Measurements from ENCODE around the gene ZNRF3. TPM values are rescaled to one million over a fixed set of nuclear protein-coding genes. Genes with fewer than 3 reads are reported as not detected.
A peak's percentile ranks its signal among the peaks of the same experiment; 100 is the strongest.

ZNRF3 gene
- total and polyA plus RNA-seq, 5 donors = 4.0 to 9.4 (median 8.4) TPM

DNA sequence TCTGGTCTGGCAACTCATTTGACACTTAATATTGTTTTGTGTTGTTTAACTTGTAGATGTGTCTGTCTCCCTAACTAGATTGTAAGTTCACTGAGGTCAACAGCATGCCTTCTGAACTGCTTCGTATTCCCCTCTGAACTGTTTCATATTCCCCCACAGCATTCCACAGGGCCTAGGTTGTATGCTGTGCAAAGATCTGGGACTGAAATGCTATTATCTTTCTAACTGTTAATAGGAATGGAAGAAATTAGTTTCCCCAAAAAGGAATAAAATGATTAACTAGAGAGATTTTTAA is 38.2 kb downstream of the ZNRF3 start:
- intact Hi-C loops (cut with DNase I) = no loop called here
- H3K27ac ChIP-seq (ENCODE audit: low read length) = no peak overlapping the region
- no peaks in the 10 kb centered on the region for H3K27me3 ChIP-seq (ENCODE audit: control insufficient read depth, insufficient read depth)
- no peaks in the 10 kb centered on the region for H3K9me3 ChIP-seq (ENCODE audit: control insufficient read depth, low read length)
- H3K4me3 ChIP-seq (ENCODE audit: low read length) = no peak overlapping the region
- peaks cover 7% of the 10 kb centered on the region for H3K4me1 ChIP-seq (ENCODE audit: control insufficient read depth, insufficient read depth, low read length)
- 64% methylated on average over 1 of the region's 1 CpG for WGBS
- ATAC-seq (no peak), DNase-seq (no peak)

DNA sequence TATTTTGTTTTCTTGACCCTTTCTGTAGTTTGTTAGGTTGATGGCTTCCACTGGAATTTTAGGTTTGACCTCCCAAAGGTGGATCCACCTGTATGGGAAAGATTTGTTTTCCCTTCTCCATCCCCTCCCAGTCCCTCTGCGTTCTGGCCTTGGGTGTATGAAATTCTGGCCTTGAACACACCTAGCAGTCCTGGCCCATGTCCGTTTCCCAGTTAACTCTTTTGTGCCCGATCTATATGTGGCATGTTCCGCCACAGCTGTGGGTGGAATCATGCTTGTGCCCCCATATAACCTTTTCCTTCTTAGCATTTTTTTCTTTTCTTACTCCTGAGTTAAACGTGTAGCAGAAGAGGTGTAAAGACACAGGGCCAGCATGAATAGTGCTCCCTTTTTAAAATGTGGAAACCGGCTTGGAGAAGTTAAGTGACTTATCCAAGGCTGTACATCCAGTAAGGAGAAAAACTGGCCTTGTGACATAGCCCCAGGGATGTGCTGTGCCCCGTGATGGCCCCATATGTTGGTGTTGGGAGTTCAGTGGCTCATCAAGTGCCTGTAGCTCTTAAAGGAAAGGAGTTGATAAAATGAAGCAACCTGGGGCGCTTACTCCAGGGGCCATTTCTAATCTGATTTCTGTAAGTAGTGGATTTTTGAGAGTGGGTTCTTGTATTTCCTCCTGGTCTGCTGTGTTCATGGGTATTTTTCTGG is 39.3 kb downstream of the ZNRF3 start:
- no peaks in the 10 kb centered on the region for H3K27me3 ChIP-seq (ENCODE audit: control insufficient read depth, insufficient read depth)
- DNase-seq (no peak), ATAC-seq (no peak)
- H3K9me3 ChIP-seq (ENCODE audit: control insufficient read depth, low read length) = no peaks in the 10 kb centered on the region
- H3K4me3 ChIP-seq (ENCODE audit: low read length) = no peak overlapping the region
- intact Hi-C loops (cut with DNase I) = no loop called here
- no peak overlapping the region for H3K27ac ChIP-seq (ENCODE audit: low read length)
- 70% methylated on average over 8 of the region's 8 CpGs for WGBS
- H3K4me1 ChIP-seq (ENCODE audit: control insufficient read depth, insufficient read depth, low read length) = peaks cover 5% of the 10 kb centered on the region

DNA sequence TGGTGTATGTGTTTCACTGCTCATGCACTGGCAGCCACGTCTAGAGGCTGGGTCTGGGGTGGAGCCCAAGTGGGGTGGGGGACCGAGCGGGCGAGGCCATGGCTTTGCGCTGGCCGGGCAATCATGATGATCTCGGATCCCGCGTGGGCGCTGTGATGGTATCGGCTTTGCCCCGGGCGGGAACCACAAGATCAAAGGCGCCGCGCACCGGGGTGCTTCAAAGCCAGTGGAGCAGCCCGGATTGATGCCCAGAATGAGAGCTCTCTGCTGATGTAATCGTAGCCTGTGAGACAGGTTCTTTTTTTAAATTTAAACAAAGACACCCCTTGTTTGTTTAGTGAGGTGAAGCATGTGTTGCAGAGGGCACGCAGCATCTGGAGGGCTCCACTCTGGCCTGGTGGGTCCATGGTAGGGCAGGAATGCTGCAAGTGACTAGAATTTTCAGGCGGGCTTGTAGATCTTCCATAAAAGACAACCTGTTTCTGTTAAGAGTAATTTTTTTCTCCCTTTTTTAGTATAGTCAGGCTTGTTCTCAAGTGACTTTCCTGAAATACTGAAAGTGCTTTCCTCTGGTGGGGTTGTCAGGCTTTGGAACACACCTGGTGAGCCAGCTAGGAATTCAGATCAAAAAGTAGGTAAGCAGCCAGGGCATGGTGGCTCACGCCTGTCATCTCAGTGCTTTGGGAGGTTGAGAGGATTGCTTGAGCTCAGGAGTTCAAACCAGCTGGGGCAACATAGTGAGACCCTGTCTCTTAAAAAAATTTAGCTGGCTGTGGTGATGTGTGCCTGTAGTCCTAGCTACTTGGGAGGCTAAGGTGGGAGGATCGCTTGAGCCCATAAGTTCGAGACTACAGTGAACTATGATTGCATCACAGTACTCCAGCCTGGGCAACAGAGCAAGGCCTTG is 40.7 kb downstream of the ZNRF3 start:
- no peak overlapping the region for H3K4me3 ChIP-seq (ENCODE audit: low read length)

DNA sequence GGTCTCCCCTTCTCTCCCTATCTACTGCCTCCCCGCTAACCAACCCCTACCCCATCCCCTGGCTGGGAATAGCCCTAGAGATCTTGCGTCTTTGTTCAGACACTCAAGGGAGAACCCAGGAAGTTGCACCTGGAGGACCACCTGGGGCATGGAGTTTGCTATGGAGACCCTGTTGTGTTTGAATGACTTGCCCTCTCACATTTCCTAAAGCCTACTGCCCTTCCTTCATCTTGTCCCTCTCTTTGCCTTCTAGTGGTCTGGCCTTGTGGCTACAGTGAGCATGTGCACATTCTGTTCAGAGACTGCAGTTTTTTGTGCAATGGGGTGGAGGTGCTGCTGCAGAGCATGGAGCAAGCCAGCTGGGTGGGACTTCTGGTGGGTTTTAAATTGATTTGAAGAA is 42.5 kb downstream of the ZNRF3 start:
- WGBS = 100% methylated on average over 2 of the region's 2 CpGs
- H3K9me3 ChIP-seq (ENCODE audit: control insufficient read depth, low read length) = no peaks in the 10 kb centered on the region

More for the DNA sequence above, 40.7 kb downstream of the ZNRF3 start:
- Histone ChIP-seq H3K4me1 (ENCODE audit: control insufficient read depth, insufficient read depth, low read length) (peaks cover 5% of the 10 kb centered on the region), H3K9me3 (ENCODE audit: control insufficient read depth, low read length) (no peaks in the 10 kb centered on the region), H3K27ac (ENCODE audit: low read length) (peak overlapping the region; percentile 16), H3K27me3 (ENCODE audit: control insufficient read depth, insufficient read depth) (no peaks in the 10 kb centered on the region)
- ATAC-seq (peak; percentile 41 to 56), DNase-seq (peak in 2 of 3 donors; percentile 23 to 63)
- 77% methylated on average over 24 of the region's 24 CpGs for WGBS
- intact Hi-C loops (cut with DNase I) = no loop called here

DNA sequence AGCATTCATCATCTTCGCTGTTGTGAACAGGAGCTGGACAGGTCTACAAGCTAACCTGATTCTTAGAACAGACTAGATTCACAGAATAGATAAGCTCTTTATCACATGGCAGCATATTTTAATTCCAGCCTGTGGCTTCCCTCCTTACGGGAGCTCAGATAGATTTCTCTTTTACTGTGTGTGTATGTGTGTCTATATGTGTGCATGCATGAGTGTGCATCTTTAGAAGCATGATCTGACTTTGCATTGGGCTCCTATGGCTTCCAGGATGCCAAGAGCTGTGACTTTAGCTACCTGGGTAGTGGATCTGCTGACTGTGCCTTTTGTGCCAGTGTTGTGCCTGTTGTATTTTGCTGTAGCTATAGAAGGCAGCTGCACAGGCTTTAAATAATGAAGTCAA is 44.3 kb downstream of the ZNRF3 start:
- intact Hi-C loops (cut with DNase I) = no loop called here
- Histone ChIP-seq H3K4me1 (ENCODE audit: control insufficient read depth, insufficient read depth, low read length) (peaks cover 12% of the 10 kb centered on the region), H3K27me3 (ENCODE audit: control insufficient read depth, insufficient read depth) (no peaks in the 10 kb centered on the region), H3K4me3 (ENCODE audit: low read length) (no peak overlapping the region), H3K27ac (ENCODE audit: low read length) (no peak overlapping the region), H3K9me3 (ENCODE audit: control insufficient read depth, low read length) (no peaks in the 10 kb centered on the region)
- ATAC-seq (no peak), DNase-seq (no peak)
- WGBS = 85% methylated on average over 2 of the region's 2 CpGs

More for the DNA sequence above, 42.5 kb downstream of the ZNRF3 start:
- H3K27me3 ChIP-seq (ENCODE audit: control insufficient read depth, insufficient read depth) = no peaks in the 10 kb centered on the region
- intact Hi-C loops (cut with DNase I) = no loop called here
- no peak overlapping the region for H3K4me3 ChIP-seq (ENCODE audit: low read length)
- DNase-seq = no peak
- H3K4me1 ChIP-seq (ENCODE audit: control insufficient read depth, insufficient read depth, low read length) = peaks cover 12% of the 10 kb centered on the region
- ATAC-seq = no peak
- no peak overlapping the region for H3K27ac ChIP-seq (ENCODE audit: low read length)

DNA sequence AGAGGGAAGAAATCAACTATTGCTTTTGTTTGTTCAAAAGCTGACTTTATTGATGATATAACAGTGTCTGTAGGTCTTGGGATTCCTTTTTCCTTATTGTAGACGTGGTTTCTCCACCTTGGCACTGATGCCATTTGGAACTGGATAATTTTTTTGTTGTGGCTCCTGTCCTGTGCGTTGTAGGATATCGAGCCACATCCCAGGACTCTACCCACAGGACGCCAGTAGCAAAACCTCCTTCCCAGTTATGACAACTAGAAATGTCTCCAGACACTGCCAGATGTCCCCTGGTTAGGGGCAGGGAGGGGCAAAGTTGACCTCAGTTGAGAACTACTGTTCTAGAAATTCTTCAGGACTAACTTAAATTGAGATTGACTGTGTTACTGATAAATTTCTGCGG is 45.8 kb downstream of the ZNRF3 start:
- H3K27ac ChIP-seq (ENCODE audit: low read length) = no peak overlapping the region
- no peaks in the 10 kb centered on the region for H3K27me3 ChIP-seq (ENCODE audit: control insufficient read depth, insufficient read depth)
- 75% methylated on average over 5 of the region's 5 CpGs for WGBS
- no peak overlapping the region for H3K4me3 ChIP-seq (ENCODE audit: low read length)
- peaks cover 12% of the 10 kb centered on the region for H3K4me1 ChIP-seq (ENCODE audit: control insufficient read depth, insufficient read depth, low read length)
- ATAC-seq = no peak
- intact Hi-C loops (cut with DNase I) = no loop called here
- H3K9me3 ChIP-seq (ENCODE audit: control insufficient read depth, low read length) = no peaks in the 10 kb centered on the region
- DNase-seq = no peak

DNA sequence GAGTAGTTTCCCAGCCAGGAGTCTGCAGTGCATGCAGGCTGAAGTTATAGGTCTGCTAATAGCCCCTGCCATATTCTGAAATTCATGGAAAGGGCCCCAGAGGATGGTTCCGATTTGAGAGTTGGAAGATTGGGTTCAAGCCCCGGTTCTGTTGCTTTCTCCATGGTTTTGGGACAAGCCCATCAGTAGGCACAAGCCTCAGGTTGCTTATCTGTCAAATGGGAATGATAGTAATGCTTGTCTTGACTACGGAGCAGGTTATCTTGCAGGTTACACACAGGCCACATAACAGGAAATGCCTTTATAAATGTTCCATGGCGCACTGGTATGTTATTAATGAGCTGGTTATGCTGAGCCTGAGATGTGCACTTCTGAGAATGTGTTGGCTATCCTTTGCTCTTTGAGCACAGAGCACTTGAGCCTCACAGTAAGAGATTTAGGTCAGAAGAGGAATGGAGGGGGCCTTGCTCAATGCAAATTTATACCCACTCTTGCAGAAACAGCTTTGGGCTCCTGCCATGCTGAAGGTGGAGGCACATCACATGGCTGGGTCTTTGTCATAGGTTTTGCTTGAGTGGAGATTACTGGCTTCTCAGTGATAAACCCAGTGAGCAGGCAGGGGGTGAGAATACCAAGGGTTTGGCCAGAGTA is 47.1 kb downstream of the ZNRF3 start:
- 61% methylated on average over 4 of the region's 4 CpGs for WGBS
- intact Hi-C loops (cut with DNase I) = no loop called here
- Histone ChIP-seq H3K27ac (ENCODE audit: low read length) (no peak overlapping the region), H3K9me3 (ENCODE audit: control insufficient read depth, low read length) (no peaks in the 10 kb centered on the region), H3K27me3 (ENCODE audit: control insufficient read depth, insufficient read depth) (no peaks in the 10 kb centered on the region), H3K4me3 (ENCODE audit: low read length) (no peak overlapping the region), H3K4me1 (ENCODE audit: control insufficient read depth, insufficient read depth, low read length) (peaks cover 10% of the 10 kb centered on the region)
- DNase-seq = no peak
- ATAC-seq = no peak

DNA sequence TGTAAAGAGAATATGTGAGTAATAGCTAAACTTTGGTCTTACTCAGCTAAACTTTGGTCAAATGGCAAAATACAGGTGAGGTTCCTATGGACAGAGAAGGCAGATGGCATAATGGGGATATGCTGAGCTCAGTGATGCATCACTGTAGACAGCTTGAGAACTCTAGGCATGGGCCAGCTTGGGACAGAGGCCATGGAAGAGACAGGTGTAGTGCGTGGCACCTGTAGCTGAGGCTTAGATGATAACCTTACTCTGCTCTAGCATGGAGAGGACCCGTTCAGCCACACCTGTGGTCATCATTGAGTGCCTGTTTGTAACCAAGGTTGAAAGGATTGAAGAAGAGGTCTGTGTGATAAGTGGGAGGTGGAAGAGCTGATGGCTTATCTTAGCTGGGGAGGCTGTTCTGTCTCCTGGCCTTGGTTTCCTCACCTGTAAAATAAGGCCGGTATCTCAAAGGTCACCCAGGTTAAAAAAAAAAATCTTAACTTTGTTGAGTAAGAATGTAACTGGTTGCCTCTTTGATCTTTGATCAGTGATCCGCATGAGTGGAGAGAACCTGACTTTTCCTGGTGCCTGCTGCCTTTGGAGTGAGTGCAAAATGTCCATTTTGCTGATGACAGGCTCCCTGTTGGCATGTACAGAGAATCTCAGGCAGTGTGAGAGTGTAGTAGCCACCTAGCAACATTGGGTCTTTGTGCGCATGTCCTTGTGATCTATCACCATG is 48.6 kb downstream of the ZNRF3 start:
- 96% methylated on average over 5 of the region's 5 CpGs for WGBS

DNA sequence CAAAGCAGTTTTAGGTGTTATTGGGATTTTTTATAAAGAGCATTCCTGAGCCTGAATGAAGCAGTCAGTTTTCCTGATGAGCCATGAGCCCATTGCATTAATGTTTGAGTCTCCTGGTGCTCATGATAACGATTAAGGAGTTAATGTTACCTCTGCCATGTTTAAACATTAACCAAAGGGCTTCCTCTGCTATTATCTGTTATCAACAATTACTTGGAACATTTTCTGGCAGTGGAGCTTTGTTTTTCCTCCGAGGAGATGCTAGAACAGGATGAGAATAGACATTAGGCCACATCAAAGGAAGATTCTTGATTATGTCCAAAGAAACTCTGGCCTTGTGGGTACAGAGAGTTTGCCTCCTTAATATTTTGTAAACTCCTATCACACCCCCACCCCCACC is 49.9 kb downstream of the ZNRF3 start:
- H3K27me3 ChIP-seq (ENCODE audit: control insufficient read depth, insufficient read depth) = no peaks in the 10 kb centered on the region
- no peak overlapping the region for H3K4me3 ChIP-seq (ENCODE audit: low read length)
- no peak for ATAC-seq
- intact Hi-C loops (cut with DNase I) = no loop called here
- DNase-seq = no peak
- no peak overlapping the region for H3K27ac ChIP-seq (ENCODE audit: low read length)
- peaks cover 8% of the 10 kb centered on the region for H3K4me1 ChIP-seq (ENCODE audit: control insufficient read depth, insufficient read depth, low read length)
- no peaks in the 10 kb centered on the region for H3K9me3 ChIP-seq (ENCODE audit: control insufficient read depth, low read length)
- WGBS = 24% methylated on average over 2 of the region's 2 CpGs

More for the DNA sequence above, 48.6 kb downstream of the ZNRF3 start:
- ATAC-seq = no peak
- Histone ChIP-seq H3K27me3 (ENCODE audit: control insufficient read depth, insufficient read depth) (no peaks in the 10 kb centered on the region), H3K9me3 (ENCODE audit: control insufficient read depth, low read length) (no peaks in the 10 kb centered on the region), H3K4me3 (ENCODE audit: low read length) (no peak overlapping the region), H3K4me1 (ENCODE audit: control insufficient read depth, insufficient read depth, low read length) (peaks cover 8% of the 10 kb centered on the region), H3K27ac (ENCODE audit: low read length) (no peak overlapping the region)
- intact Hi-C loops (cut with DNase I) = no loop called here
- DNase-seq = no peak

DNA sequence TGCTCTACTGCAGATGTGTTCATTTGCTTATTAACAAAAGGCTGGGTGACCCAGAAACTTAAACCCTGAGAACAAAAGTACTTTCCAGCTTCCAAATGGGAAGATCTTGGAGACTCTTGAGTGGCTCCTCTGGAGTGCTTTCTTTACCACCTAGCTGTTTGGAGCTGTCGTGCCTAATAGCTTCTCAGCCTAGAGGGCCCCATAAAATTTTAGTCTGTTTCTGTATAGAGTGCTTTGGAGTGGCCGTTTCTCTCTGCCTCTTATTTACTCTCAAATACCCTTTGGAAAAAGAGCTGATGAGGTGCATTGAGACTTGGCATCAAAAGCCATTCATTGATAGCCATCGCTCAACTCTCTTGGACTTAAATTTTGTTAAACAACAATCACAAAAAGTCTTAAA is 50.7 kb downstream of the ZNRF3 start:
- no peak for DNase-seq
- Histone ChIP-seq H3K4me3 (ENCODE audit: low read length) (no peak overlapping the region), H3K27me3 (ENCODE audit: control insufficient read depth, insufficient read depth) (no peaks in the 10 kb centered on the region), H3K9me3 (ENCODE audit: control insufficient read depth, low read length) (no peaks in the 10 kb centered on the region), H3K4me1 (ENCODE audit: control insufficient read depth, insufficient read depth, low read length) (peaks cover 8% of the 10 kb centered on the region), H3K27ac (ENCODE audit: low read length) (no peak overlapping the region)
- intact Hi-C loops (cut with DNase I) = no loop called here
- 88% methylated on average over 3 of the region's 3 CpGs for WGBS
- no peak for ATAC-seq

All from right cardiac atrium (tissue), 5 donors.